A673 (cell line): ENCODE measurements around the gene PNMA6E. TPM values are rescaled to one million over a fixed set of nuclear protein-coding genes. Genes with fewer than 3 reads are reported as not detected.

ENCODE experiments used
- BruUV-seq: library from RNA; stranded (reverse); fragments of 400-500 nt; replicated peaks from 2 replicates; lab custom pipeline; 2021; lab: Mats Ljungman, UMichigan
- CTCF ChIA-PET: fragments of 300-600 bp; sonication (Branson Sonifier 250); formaldehyde crosslinking; loops from one replicate; lab custom pipeline; 2022; ENCODE audit warnings: antibody characterized with exemption; lab: Charles Lee
- POLR2A ChIA-PET: fragments of 300-600 bp; sonication (Branson Sonifier 250); formaldehyde crosslinking; loops from one replicate; lab custom pipeline; 2022; ENCODE audit warnings: antibody characterized with exemption; ENCODE audit not compliant: low non-redundant PET; lab: Charles Lee
- DNase-seq: peaks from one replicate; pipeline ENCODE4 v3.0.0-alpha.2; 2015; ENCODE audit warnings: low spot score
- H3K27ac ChIP-seq: fragments of 200-600 bp; sonication (generic); 2 replicates; pipeline ENCODE4 v1.5.1; 2016; ENCODE audit warnings: mixed run types, low read depth, mild to moderate bottlenecking, mixed read lengths, antibody characterized with exemption, low read length; ENCODE audit not compliant: poor library complexity, severe bottlenecking
- H3K27me3 ChIP-seq: fragments of 200-600 bp; sonication (generic); replicated peaks from 2 replicates; pipeline ENCODE4 v1.6.1; 2017; ENCODE audit warnings: mixed run types, low read depth, mild to moderate bottlenecking, mixed read lengths, antibody characterized with exemption, low read length; ENCODE audit not compliant: insufficient read depth, poor library complexity
- H3K36me3 ChIP-seq: fragments of 200-600 bp; sonication (generic); 2 replicates; pipeline ENCODE4 v1.6.1; 2016; ENCODE audit warnings: mixed run types, mild to moderate bottlenecking, mixed read lengths, antibody characterized with exemption, low read length; ENCODE audit not compliant: insufficient read depth, poor library complexity, severe bottlenecking
- H3K4me1 ChIP-seq: fragments of 200-600 bp; sonication (generic); 2 replicates; pipeline ENCODE4 v1.6.1; 2017; ENCODE audit warnings: mixed run types, mild to moderate bottlenecking, mixed read lengths, antibody characterized with exemption, low read length; ENCODE audit not compliant: insufficient read depth, poor library complexity, severe bottlenecking
- H3K4me3 ChIP-seq: fragments of 200-600 bp; sonication (generic); 2 replicates; pipeline ENCODE4 v1.5.1; 2016; ENCODE audit warnings: low read depth, mixed run types, mild to moderate bottlenecking, mixed read lengths, low read length; ENCODE audit not compliant: poor library complexity, severe bottlenecking
- H3K9me3 ChIP-seq: fragments of 200-600 bp; sonication (generic); 2 replicates; pipeline ENCODE4 v1.6.1; 2016; ENCODE audit warnings: mixed run types, low read depth, mild to moderate bottlenecking, mixed read lengths, antibody characterized with exemption, low read length; ENCODE audit not compliant: poor library complexity, severe bottlenecking
- EZH2 ChIP-seq: fragments of 200-600 bp; sonication (generic); IDR thresholded peaks from 2 replicates; pipeline ENCODE4 v1.6.1; 2017; ENCODE audit warnings: borderline replicate concordance, low read depth, mild to moderate bottlenecking, mixed read lengths, antibody characterized with exemption, low read length; ENCODE audit not compliant: poor library complexity, severe bottlenecking
- intact Hi-C: fragments of 100-400 bp; cut with micrococcal nuclease; formaldehyde crosslinking; loops from one replicate; pipeline ENCODE4 v1.10.0; 2022; ENCODE audit not compliant: unreplicated experiment
- total RNA-seq: library from RNA; stranded (reverse); gene quantifications from 2 replicates; pipeline ENCODE4 v1.2.3, GENCODE V29; 2021
- TF ChIP-seq, protein P1 (sequence below): fragments of 300-800, 200-600 bp; sonication (generic); conservative IDR thresholded peaks from 2 replicates; pipeline ENCODE4 v1.5.1; 2017; ENCODE audit warnings: low read depth, mild to moderate bottlenecking, antibody characterized with exemption, low read length, moderate library complexity, mixed read lengths

The PNMA6E gene
- total RNA-seq, 1 experiment from 2014 or later: not detected

- POLR2A ChIA-PET: no interaction called here
- Histone ChIP-seq H3K4me1 (no peaks in the 10 kb centered on the region), H3K36me3 (peaks cover 19% of the 10 kb centered on the region), H3K4me3 (no peak overlapping the region), H3K9me3 (no peaks in the 10 kb centered on the region), H3K27ac (no peak overlapping the region), H3K27me3 (no peaks in the 10 kb centered on the region)
- intact Hi-C loops: no loop called here
- no peak for TF ChIP-seq EZH2
- TF ChIP-seq, protein P1, sequence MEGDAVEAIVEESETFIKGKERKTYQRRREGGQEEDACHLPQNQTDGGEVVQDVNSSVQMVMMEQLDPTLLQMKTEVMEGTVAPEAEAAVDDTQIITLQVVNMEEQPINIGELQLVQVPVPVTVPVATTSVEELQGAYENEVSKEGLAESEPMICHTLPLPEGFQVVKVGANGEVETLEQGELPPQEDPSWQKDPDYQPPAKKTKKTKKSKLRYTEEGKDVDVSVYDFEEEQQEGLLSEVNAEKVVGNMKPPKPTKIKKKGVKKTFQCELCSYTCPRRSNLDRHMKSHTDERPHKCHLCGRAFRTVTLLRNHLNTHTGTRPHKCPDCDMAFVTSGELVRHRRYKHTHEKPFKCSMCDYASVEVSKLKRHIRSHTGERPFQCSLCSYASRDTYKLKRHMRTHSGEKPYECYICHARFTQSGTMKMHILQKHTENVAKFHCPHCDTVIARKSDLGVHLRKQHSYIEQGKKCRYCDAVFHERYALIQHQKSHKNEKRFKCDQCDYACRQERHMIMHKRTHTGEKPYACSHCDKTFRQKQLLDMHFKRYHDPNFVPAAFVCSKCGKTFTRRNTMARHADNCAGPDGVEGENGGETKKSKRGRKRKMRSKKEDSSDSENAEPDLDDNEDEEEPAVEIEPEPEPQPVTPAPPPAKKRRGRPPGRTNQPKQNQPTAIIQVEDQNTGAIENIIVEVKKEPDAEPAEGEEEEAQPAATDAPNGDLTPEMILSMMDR: no peak
- no TSS peak for BruUV-seq
- CTCF ChIA-PET: no interaction called here
- DNase-seq: no peak
These were observed 52.7 kb downstream of the PNMA6E start for GRCh38 chrX:153348421-153348820.

DNA sequence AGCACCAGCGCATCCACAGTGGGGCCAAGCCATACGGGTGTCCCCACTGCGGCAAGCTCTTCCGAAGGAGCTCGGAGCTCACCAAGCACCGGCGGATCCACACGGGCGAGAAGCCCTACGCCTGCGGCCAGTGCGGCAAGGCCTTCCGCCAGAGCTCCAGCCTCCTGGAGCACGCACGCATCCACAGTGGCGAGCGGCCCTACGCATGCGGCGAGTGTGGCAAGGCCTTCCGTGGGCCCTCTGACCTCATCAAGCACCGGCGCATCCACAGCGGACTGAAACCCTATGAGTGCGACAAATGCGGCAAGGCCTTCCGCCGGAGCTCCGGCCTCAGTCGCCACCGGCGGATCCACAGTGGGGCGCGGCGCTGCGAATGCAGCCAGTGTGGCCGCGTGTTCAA, 53.6 kb downstream of the PNMA6E start:
- DNase-seq: no peak
- TF ChIP-seq EZH2: no peak
- intact Hi-C loops: no loop called here
- BruUV-seq: no TSS peak
- Histone ChIP-seq H3K27me3 (no peaks in the 10 kb centered on the region), H3K36me3 (peaks cover 19% of the 10 kb centered on the region), H3K9me3 (no peaks in the 10 kb centered on the region), H3K4me1 (no peaks in the 10 kb centered on the region), H3K4me3 (no peak overlapping the region), H3K27ac (no peak overlapping the region)
- ChIA-PET POLR2A (no interaction called here), CTCF (no interaction called here)

Other genes starting within 250 kb of the PNMA6E start
- gene MAGEA1, start 222.1 kb downstream of the PNMA6E start, total RNA-seq: not detected in 2 replicates
- not detected in 2 replicates for gene PNMA6F, start 79.6 kb downstream of the PNMA6E start, total RNA-seq
- 14.7 and 16.9 TPM in 2 replicates for gene ZNF275, start 67.2 kb downstream of the PNMA6E start, total RNA-seq
- gene ZFP92, start 10.1 kb upstream of the PNMA6E start, total RNA-seq: 0.41 and 0.55 TPM in 2 replicates
- 0.77 and 2.1 TPM in 2 replicates for gene TREX2, start 44.7 kb upstream of the PNMA6E start, total RNA-seq
- 75.3 and 82.6 TPM in 2 replicates for gene HAUS7, start 69.2 kb upstream of the PNMA6E start, total RNA-seq
- gene BGN, start 93.6 kb upstream of the PNMA6E start, total RNA-seq: 51.8 and 90.9 TPM in 2 replicates
- gene ATP2B3, start 116.3 kb upstream of the PNMA6E start, total RNA-seq: 0.11 and 0.42 TPM in 2 replicates
- gene CCNQ, start 197.8 kb upstream of the PNMA6E start, total RNA-seq: 27.1 and 32.4 TPM in 2 replicates
- gene DUSP9, start 245.9 kb upstream of the PNMA6E start, total RNA-seq: 0.92 and 1.4 TPM in 2 replicates